ENCODE data around the gene SYF2. TPM values are rescaled to one million over a fixed set of nuclear protein-coding genes. Genes with fewer than 3 reads are reported as not detected.

SYF2 gene
- polyA plus RNA-seq, 4 donors = 93.6 to 120 (median 107) TPM

DNA sequence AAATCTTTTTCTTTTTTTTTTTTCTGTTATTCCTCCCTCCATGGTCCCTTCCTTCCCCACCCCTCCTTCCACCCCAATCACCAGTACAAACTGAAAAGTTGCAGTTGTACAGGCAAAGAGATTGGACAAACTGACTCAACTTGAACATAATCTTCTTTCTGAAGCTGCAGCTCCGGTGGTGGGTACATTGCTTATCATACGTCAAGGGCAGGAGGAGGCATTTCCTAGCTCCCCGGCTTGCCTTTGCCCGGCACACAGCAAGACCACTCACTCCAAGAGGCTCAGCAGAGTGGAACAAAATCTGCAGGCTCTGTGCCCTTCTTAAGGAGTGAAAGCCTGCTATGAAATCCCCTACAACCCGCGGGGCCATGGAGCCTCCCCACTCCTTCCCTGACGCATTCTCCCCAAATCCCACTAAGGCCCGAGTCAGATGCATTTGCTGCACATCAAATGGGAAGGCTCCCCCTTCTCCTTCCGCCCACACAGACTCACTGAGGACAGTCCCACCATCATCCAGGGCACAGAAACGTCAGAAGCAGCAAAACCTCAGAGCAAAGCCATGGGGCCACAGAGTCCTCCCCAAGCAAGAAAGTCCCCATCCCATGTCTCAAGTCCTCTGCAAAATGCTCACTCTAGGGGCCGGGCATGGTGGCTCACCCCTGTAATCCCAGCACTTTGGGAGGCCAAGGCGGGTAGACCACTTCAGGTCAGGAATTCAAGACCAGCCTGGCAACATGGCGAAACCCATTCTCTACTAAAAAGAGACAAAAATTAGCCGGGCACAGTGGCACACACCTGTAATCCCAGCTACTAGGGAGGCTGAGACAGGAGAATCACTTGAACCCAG lies 45.9 kb downstream of the SYF2 start:
- DNase-seq (ENCODE audit: low read depth in 4 of 4, low spot score in 3 of 4) = no peak

DNA sequence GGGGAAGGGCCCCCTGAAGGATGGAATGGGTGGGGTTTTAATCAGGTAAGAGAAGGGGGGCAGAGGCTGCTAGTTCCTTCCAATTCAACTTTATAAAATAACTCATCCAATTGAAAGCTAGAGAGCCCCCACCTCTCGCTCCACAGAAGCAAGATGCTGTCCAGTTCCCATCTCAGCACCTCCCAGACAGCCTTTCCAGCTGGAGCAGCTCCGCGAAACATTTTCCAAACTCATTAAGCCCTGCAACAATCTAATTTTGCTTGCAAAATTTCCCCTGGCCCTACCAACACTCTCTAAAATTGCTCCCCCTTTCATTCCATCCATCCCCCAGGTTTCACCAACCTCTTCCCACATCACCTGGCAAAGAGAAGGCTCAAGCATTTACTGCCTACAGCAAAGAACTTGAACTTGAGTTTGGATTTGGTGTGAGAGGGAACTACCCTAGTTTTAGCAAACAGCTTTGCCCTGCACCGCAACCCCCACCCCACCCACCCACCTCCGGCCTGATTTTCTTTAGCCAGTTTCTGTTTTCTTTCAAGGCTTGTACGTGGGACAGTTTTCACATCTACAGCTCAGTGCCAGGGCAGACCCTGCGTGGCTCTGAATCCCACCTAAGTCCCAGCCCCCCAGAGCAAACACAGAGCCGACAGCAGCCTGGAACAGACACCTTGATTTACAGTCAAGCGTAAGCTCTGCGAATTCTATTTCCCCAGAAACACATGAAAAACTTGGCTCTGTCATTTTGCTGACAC lies 46.7 kb downstream of the SYF2 start:
- no peak for DNase-seq (ENCODE audit: low read depth in 4 of 4, low spot score in 3 of 4)

DNA sequence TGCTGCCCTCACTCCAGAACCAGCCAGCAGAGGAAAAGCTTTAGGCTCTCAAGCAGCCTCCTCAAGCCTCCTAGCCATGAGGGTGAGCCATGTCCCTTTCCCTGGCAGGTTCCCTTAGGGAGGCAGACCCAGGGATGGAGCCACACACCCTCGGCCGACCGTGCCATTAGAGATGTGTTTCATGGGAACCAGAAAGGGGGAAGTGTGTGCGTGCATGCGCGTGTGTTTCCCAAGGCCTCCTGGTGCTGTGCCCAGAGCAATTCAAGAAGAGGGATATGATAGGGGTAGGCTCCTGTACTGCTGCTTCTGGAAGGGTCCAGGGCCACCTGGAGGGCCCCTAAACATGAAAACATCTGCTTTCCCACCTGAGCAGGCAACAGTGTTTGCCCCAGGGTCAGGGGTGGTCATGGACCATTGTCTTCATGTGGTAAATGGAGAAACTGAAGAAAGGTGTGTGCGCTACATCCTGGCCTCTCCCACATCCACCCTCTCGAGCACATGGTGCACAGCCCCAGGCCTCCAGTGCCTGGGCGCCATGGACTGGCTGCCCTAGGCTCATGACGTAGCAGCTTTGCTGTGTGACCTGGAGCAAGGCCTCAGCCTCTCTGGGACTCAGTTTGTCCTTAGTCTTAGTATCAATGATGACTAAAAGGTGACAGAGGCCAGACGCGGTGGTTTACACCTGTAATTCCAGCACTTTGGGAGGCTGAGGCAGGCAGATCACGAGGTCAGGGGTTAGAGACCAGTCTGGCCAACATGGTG lies 48.1 kb downstream of the SYF2 start:
- DNase-seq (ENCODE audit: low read depth in 4 of 4, low spot score in 3 of 4) = no peak

- DNase-seq (ENCODE audit: low read depth in 4 of 4, low spot score in 3 of 4) = no peak
Observed at GRCh38 chr1:25183126-25183980, 48.9 kb downstream of the SYF2 start.

DNA sequence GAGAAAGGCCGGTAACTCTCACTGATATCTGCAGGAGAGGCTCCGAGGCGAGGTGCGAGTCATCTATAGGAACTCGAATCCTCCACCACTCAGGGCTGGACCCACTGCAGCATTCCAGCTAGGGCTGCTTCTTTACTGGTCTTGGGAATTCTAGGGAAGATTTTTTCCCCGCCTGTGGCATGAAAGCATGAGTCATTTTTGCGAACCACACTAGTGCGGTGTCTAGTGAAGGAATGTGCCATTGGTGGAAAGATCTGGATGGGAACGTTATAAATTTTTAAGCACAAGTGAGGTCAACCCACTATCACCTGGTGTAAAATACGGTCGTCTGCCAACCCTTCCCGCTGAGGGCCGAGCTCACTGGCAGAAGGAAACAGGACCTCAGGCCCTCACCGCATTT lies 49.7 kb downstream of the SYF2 start:
- DNase-seq (ENCODE audit: low read depth in 4 of 4, low spot score in 3 of 4) = no peak

- no peak for DNase-seq (ENCODE audit: low read depth in 4 of 4, low spot score in 3 of 4)
Observed at GRCh38 chr1:25180996-25181395, 51.3 kb downstream of the SYF2 start.

GRCh38 chr1:25178917-25179561 lies 53.3 kb downstream of the SYF2 start:
- no peak for DNase-seq (ENCODE audit: low read depth in 4 of 4, low spot score in 3 of 4)

DNA sequence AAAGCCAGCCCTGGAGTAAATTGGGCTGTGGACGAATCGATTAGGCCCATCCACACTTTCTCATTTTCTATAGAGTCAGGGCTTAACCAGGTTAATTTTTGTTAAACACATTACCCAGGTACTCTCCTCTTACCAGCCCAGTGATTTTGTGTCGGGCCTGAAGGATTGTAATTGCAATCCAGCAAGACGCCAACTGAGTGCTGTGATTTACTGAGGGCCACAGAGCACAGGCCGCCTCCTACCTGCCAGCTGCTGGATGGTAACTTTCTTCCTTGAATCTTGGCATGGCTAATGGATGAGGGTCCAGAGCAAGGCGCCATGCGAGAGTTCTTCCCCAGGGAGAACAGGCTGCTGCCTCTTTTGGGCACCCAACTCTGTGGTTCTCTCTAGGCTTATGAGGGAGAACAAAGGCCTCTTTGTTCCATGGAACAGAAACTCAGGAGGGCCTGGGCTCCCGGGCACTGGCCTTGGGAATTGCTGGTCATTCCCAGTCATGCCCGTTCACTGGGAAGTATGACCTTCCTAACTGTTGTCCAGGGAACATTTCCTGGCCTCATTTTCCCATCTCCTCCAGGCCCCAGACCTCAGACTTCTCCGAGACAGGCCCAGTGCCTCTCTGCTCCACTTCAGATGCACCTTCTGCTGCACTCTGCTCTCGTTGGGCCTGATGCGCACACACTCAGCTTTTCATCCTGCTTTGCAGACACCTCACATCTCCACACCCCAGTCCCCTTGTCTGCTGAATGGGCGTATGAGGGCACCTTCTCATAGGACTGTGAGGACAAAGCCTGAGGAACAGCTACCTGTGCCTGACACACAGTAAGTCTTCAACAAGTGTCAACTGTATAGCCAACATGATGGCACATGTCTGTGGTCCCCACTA lies 57.3 kb downstream of the SYF2 start:
- no peak for DNase-seq (ENCODE audit: low read depth in 4 of 4, low spot score in 3 of 4)

GRCh38 chr1:25174363-25174729 lies 58.0 kb downstream of the SYF2 start:
- no peak for DNase-seq (ENCODE audit: low read depth in 4 of 4, low spot score in 3 of 4)

DNA sequence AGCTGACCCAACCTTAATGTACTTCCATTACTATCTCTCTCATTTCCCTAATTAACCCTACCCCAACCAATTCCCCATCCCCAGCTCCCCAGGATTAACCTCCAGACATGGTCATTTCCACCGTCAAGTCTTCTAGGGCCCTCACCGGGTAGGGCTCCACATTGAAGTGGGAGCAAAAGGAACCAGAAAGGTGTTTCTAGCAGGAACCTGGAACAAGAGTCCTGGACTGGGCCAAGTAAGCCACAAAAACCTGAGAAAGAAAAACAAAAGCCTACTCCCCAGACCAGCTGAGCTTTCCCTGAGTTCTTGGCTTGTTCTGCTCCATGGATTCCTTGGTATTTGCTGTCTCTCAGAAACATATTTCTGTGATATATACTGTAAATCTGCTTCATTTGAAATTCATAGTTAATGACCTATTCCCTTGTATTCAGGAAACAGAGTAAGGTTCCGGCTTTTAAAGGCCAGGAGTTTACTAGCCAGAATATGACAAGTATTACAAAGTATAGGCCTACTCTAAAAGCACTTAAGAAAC lies 58.4 kb downstream of the SYF2 start:
- DNase-seq (ENCODE audit: low read depth in 4 of 4, low spot score in 3 of 4) = no peak

Other genes with a start within 250 kb of the SYF2 start
- gene RSRP1, start 15.0 kb upstream of the SYF2 start, polyA plus RNA-seq (ENCODE audit: insufficient read length in 4 of 4) = 100 to 1,000 TPM; 101 to 224 (median 160) TPM
- 1 to 10 TPM in 2 of 4 donors, under 1 TPM in 2; 0.57 to 3.8 (median 1.6) TPM for gene RHD, start 40.0 kb upstream of the SYF2 start, polyA plus RNA-seq (ENCODE audit: insufficient read length in 4 of 4)
- 100 to 1,000 TPM in 2 of 4 donors, 10 to 100 TPM in 2; 91.1 to 137 (median 113) TPM for gene TMEM50A, start 105.8 kb upstream of the SYF2 start, polyA plus RNA-seq (ENCODE audit: insufficient read length in 4 of 4)
- 1 to 10 TPM in 3 of 4 donors, under 1 TPM in 1; 0.70 to 5.3 (median 1.2) TPM for gene RHCE, start 188.3 kb upstream of the SYF2 start, polyA plus RNA-seq (ENCODE audit: insufficient read length in 4 of 4)
- 10 to 100 TPM; 25.3 to 29.1 (median 27.1) TPM for gene MACO1, start 198.4 kb upstream of the SYF2 start, polyA plus RNA-seq (ENCODE audit: insufficient read length in 4 of 4)